ENCODE results near the gene BAIAP2L1. TPM values are rescaled to one million over a fixed set of nuclear protein-coding genes. Genes with fewer than 3 reads are reported as not detected.

BAIAP2L1 gene
- total and polyA plus RNA-seq, 2 donors (not counting 3 experiments of a cell fraction or from before 2014, with no cell fraction given) = 0.32 to 1.1 TPM

GRCh38 chr7:98324782-98325181 lies 76.1 kb downstream of the BAIAP2L1 start:
- ChIA-PET CTCF (no interaction called here), POLR2A (no interaction called here)
- no peak for DNase-seq (ENCODE audit: low read depth, low spot score)
- H4K20me1 ChIP-seq (replicated peaks; ENCODE audit: control insufficient read depth, extremely low read depth, insufficient read depth, low read length) = no peaks in the 10 kb centered on the region
- no peak for FAIRE-seq
- no peaks in the 10 kb centered on the region for H3K9me1 ChIP-seq (replicated peaks; ENCODE audit: control insufficient read depth, extremely low read depth, insufficient read depth, low read length)
- H2AFZ ChIP-seq (ENCODE audit: low read depth, low read length) = no peak overlapping the region
- no peak overlapping the region for H3K4me3 ChIP-seq (replicated peaks in 1 of 3; ENCODE audit: insufficient read depth in 1 of 3, low read depth in 1 of 3, low read length in 3 of 3)
- no peak overlapping the region for H3K4me2 ChIP-seq (ENCODE audit: insufficient read depth, low read length)
- no peak overlapping the region for H3K27ac ChIP-seq (ENCODE audit: insufficient read depth, low read depth, low read length)
- H3K27me3 ChIP-seq (ENCODE audit: control insufficient read depth in 2 of 2, insufficient read depth in 2 of 2, low read length in 2 of 2) = peaks cover 0 to 2% of the 10 kb centered on the region in 2 experiments
- no TSS peak for BruUV-seq (replicated peaks)
- intact Hi-C loops (cut with micrococcal nuclease) = no loop called here
- no peak overlapping the region for H3K9ac ChIP-seq (replicated peaks; ENCODE audit: extremely low read depth, insufficient read depth, low read length)
- no peaks in the 10 kb centered on the region for H3K9me3 ChIP-seq (replicated peaks; ENCODE audit: control insufficient read depth, insufficient read depth, low read length)
- dilution Hi-C loops (cut with MboI; ENCODE audit: extremely low pct_ligation_motif_present, low sequenced_read_pairs) = no loop called here
- no peaks in the 10 kb centered on the region for H3K79me2 ChIP-seq (ENCODE audit: control insufficient read depth, insufficient read depth, low read length)
- no peaks in the 10 kb centered on the region for H3K4me1 ChIP-seq (ENCODE audit: control insufficient read depth, extremely low read depth, insufficient read depth, low read length)
- TF ChIP-seq CTCF (IDR thresholded peaks at IDR 0.05; ENCODE audit: extremely low read depth in 1 of 2, insufficient read depth in 1 of 2, low read depth in 1 of 2, low read length in 2 of 2) (no peak), MYC (IDR thresholded peaks at IDR 0.05; ENCODE audit: low read depth, low read length) (no peak), MAX (IDR thresholded peaks at IDR 0.05; ENCODE audit: insufficient read depth, insufficient read length) (no peak), FOS (IDR thresholded peaks at IDR 0.05; ENCODE audit: borderline replicate concordance, insufficient read depth, low read length) (no peak), POLR2A (IDR thresholded peaks at IDR 0.05; ENCODE audit: low read depth, low read length) (no peak), POLR2AphosphoS5 (IDR thresholded peaks at IDR 0.05; ENCODE audit: insufficient read depth, low read depth, low read length) (no peak), JUN (IDR thresholded peaks at IDR 0.05; ENCODE audit: borderline replicate concordance, insufficient read depth, insufficient read length, low read depth) (no peak), GATA2 (IDR thresholded peaks at IDR 0.05; ENCODE audit: insufficient read depth, insufficient read length, low read depth, low read length) (no peak), EZH2 (IDR thresholded peaks at IDR 0.05; ENCODE audit: borderline replicate concordance, low read depth, low read length, severe bottlenecking) (no peak)
- H3K36me3 ChIP-seq (ENCODE audit: control insufficient read depth in 2 of 2, extremely low read depth in 1 of 2, insufficient read depth in 2 of 2, low read length in 2 of 2) = no peaks in the 10 kb centered on the region

All from endothelial cell of umbilical vein (primary cell).